Heart left ventricle (tissue), 13 donors: ENCODE data around the gene AP1G1.

Experiments
- POLR2A ChIP-seq, 2 donors: fragments of 450-650 bp; IDR thresholded peaks; one replicate each; pipeline ENCODE4 v1.6.1; 2017; ENCODE audit warnings: antibody characterized with exemption in 2 of 2, mild to moderate bottlenecking in 2 of 2, moderate library complexity in 2 of 2
- TF ChIP-seq, protein P1 (sequence below), 12 donors: fragments of 200-600 bp; sonication (generic) in 4 of 12; IDR thresholded peaks; one replicate each; pipeline versions ENCODE4 v1.5.0 to v1.8.0; 2018 to 2022; ENCODE audit warnings: antibody characterized with exemption in 12 of 12, mild to moderate bottlenecking in 5 of 12
- donor health status: ischemic (EF 13 %, LVEDD 7.1; RV severe dilation, severe dysfunction).
- donor health status: DM: no; HTN: yes; CAD: no.
- donor health status: DM: no; HTN: no; CAD: no.
- donor health status: ischemic (EF 25% LVEDD 6.9; RV normal size, moderate dysfunction).
- donor health status: ischemic (EF 25% LVEDD 5.7; RV mildly dilated, moderate dysfunction).
- donor health status: ischemic (EF 35%, LVEDD 5.7; RV mildly dilated, moderate dysfunction).
- donor health status: nonischemic (EF 11% LVEDD 7.7; RV severe dilation, severe dysfunction).
- donor health status: DM: yes; HTN: yes; CAD: no.
- donor health status: PGD.
- donor health status: ischemic (EF 29% LVEDD 5.4; RV normal size, mild dysfunction).
- donor health status: nonischemic (EF 23%, LVEDD 6.1; RV moderate dilation, normal function).

DNA sequence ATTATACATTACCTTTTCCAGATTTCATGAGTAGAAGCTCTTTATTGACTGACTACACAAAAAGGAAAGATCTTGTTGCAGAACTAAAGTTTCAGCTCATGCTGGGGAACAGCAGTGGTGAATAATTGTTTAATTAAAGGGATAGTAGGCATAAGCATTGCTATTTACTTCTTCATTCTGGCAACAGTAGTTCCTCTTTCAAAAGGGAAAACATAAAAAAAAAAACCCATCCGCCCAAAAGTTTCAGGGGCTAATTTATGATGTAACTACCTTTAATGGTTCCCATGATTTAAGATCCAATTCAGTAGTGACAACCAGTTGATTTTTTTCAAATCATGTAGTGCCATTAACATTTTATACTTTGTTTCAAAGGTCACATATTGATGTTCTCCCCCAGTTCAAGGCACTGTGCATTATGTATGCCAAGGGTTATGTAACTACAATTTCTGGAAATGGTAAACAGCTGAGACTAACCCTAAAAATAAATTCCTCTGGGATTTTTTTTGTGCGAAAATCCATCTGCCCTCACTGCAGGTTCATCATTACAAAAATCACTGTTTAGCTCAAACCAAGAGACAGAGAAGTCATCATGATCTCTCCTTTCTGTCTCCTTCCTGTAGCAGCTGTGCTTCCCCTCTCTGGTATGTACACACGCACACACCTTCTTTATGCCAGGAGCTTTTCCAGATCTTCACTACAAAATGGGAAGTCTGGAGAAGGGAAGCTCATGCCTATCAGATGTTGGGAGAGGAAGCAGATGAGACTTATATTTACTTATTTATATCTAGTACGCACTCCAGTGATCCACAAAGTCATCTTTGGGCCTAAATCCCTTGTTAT, 81.9 kb downstream of the AP1G1 start:
- TF ChIP-seq, protein P1, sequence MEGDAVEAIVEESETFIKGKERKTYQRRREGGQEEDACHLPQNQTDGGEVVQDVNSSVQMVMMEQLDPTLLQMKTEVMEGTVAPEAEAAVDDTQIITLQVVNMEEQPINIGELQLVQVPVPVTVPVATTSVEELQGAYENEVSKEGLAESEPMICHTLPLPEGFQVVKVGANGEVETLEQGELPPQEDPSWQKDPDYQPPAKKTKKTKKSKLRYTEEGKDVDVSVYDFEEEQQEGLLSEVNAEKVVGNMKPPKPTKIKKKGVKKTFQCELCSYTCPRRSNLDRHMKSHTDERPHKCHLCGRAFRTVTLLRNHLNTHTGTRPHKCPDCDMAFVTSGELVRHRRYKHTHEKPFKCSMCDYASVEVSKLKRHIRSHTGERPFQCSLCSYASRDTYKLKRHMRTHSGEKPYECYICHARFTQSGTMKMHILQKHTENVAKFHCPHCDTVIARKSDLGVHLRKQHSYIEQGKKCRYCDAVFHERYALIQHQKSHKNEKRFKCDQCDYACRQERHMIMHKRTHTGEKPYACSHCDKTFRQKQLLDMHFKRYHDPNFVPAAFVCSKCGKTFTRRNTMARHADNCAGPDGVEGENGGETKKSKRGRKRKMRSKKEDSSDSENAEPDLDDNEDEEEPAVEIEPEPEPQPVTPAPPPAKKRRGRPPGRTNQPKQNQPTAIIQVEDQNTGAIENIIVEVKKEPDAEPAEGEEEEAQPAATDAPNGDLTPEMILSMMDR (IDR thresholded peaks at IDR 0.05): no peak
- TF ChIP-seq POLR2A (IDR thresholded peaks at IDR 0.05): no peak
